ENCODE measurements around the gene DUSP5. TPM values are rescaled to one million over a fixed set of nuclear protein-coding genes. Genes with fewer than 3 reads are reported as not detected.

The DUSP5 gene
- total and polyA plus RNA-seq, 2 of the 8 experiments (the other 6 are each of a cell fraction or from before 2014, with no cell fraction given): 13.6 to 30.3 TPM

- no peak for FAIRE-seq
- Histone ChIP-seq H2BK120ac (replicated peaks; ENCODE audit: low read depth, low read length) (no peak overlapping the region), H3K9me3 (ENCODE audit: insufficient read depth in 2 of 2, low read depth in 1 of 2, low read length in 1 of 2) (no peaks in the 10 kb centered on the region), H3K4me3 (ENCODE audit: extremely low read depth in 1 of 4, insufficient read depth in 2 of 4, low read depth in 3 of 4, low read length in 4 of 4) (no peak overlapping the region), H3K36me3 (ENCODE audit: control insufficient read depth in 2 of 4, insufficient read depth in 4 of 4, low read length in 3 of 4) (no peaks in the 10 kb centered on the region), H4K5ac (ENCODE audit: insufficient read length, low read depth, low read length) (no peak overlapping the region), H2BK20ac (ENCODE audit: low read length) (no peak overlapping the region), H3K9ac (replicated peaks in 1 of 4; ENCODE audit: extremely low read depth in 1 of 4, low read depth in 3 of 4, low read length in 3 of 4) (no peak overlapping the region), H2BK15ac (ENCODE audit: low read length) (no peak overlapping the region), H3K23me2 (ENCODE audit: low read depth, low read length) (no peaks in the 10 kb centered on the region), H3K27ac (ENCODE audit: low read depth, low read length) (no peak overlapping the region), H4K91ac (replicated peaks; ENCODE audit: insufficient read length, low read length) (no peak overlapping the region), H3K18ac (ENCODE audit: extremely low read depth, low read length) (no peak overlapping the region), H4K8ac (ENCODE audit: extremely low read depth, insufficient read depth, low read length) (no peak overlapping the region), H2BK12ac (ENCODE audit: low read depth, low read length) (no peak overlapping the region), H3K14ac (ENCODE audit: insufficient read length) (no peak overlapping the region), H3K56ac (replicated peaks; ENCODE audit: insufficient read length, low read depth, low read length) (no peak overlapping the region), H3K4me1 (replicated peaks in 1 of 4; ENCODE audit: control insufficient read depth in 3 of 4, insufficient read depth in 4 of 4, low read length in 3 of 4) (peaks cover 0 to 7% (median 1%) of the 10 kb centered on the region in 4 experiments; a peak in 4 of 7 replicates), H2AFZ (ENCODE audit: low read length) (no peak overlapping the region), H3K79me1 (ENCODE audit: low read depth, low read length) (no peaks in the 10 kb centered on the region), H3K4me2 (ENCODE audit: insufficient read depth in 1 of 2, low read depth in 2 of 2, low read length in 2 of 2) (no peak overlapping the region), H3K4ac (replicated peaks; ENCODE audit: insufficient read length, low read depth, low read length) (no peak overlapping the region), H3K79me2 (ENCODE audit: control insufficient read depth in 1 of 2, insufficient read depth in 2 of 2, low read length in 2 of 2) (no peaks in the 10 kb centered on the region), H2BK5ac (ENCODE audit: low read depth, low read length) (no peak overlapping the region), H2AK5ac (ENCODE audit: low read depth, low read length) (no peak overlapping the region), H3K23ac (ENCODE audit: insufficient read length) (no peak overlapping the region), H3K27me3 (replicated peaks in 1 of 4; ENCODE audit: control insufficient read depth in 3 of 4, extremely low read depth in 1 of 4, insufficient read depth in 3 of 4, low read length in 3 of 4) (no peaks in the 10 kb centered on the region), H4K20me1 (replicated peaks in 1 of 2; ENCODE audit: control insufficient read depth in 1 of 2, insufficient read depth in 2 of 2, low read length in 2 of 2) (no peaks in the 10 kb centered on the region)
- WGBS, 2 experiments (ENCODE audit: extremely low coverage in 1 of 2, insufficient coverage in 1 of 2, insufficient read length in 1 of 2, insufficient replicate concordance in 2 of 2, low coverage in 1 of 2, low lambda C conversion rate in 2 of 2, missing lambda C conversion rate in 1 of 2): 94% methylated on average over 1 of the region's 1 CpG; no CpG with 5 or more reads in 1 of the 2 experiments
- POLR2A ChIA-PET (ENCODE audit: partially characterized antibody): no interaction called here
- CTCF ChIA-PET (ENCODE audit: partially characterized antibody): no interaction called here
- no peak for DNase-seq (ENCODE audit: low read depth in 1 of 2, low spot score in 2 of 2)
- TF ChIP-seq SIX5 (IDR thresholded peaks at IDR 0.05; ENCODE audit: low read depth, low read length) (no peak), SUZ12 (IDR thresholded peaks at IDR 0.05; ENCODE audit: low read length) (no peak), RBBP5 (IDR thresholded peaks at IDR 0.05; ENCODE audit: borderline replicate concordance, low read depth, low read length) (no peak), ATF2 (IDR thresholded peaks at IDR 0.05; ENCODE audit: low read length) (no peak), TBP (IDR thresholded peaks at IDR 0.05; ENCODE audit: low read depth, low read length) (no peak), JUN (IDR thresholded peaks at IDR 0.05; ENCODE audit: low read depth, low read length) (no peak), JUND (IDR thresholded peaks at IDR 0.05; ENCODE audit: low read length) (no peak), TCF12 (IDR thresholded peaks at IDR 0.05; ENCODE audit: low read depth, low read length) (no peak)
Observed at GRCh38 chr10:110556296-110556695, 58.6 kb downstream of the DUSP5 start.
